Measurements from ENCODE around the gene IL26.

GRCh38 chr12:68199127-68199526 is 26.5 kb downstream of the IL26 start:
- no peak for TF ChIP-seq GATA3 (IDR thresholded peaks at IDR 0.05; ENCODE audit: low read depth, low read length)
- no peak for TF ChIP-seq GATA2 (IDR thresholded peaks at IDR 0.05; ENCODE audit: low read depth, low read length)
